HL-60/S4 (cell line): ENCODE results near the gene TNFAIP1.

ENCODE experiments used
- in situ Hi-C: fragments of 300-500 bp; cut with MboI; formaldehyde crosslinking; loops from 2 replicates; pipeline ENCODE4 v1.14.3; 2022; ENCODE audit warnings: low sequenced_read_pairs

Gene TNFAIP1

DNA sequence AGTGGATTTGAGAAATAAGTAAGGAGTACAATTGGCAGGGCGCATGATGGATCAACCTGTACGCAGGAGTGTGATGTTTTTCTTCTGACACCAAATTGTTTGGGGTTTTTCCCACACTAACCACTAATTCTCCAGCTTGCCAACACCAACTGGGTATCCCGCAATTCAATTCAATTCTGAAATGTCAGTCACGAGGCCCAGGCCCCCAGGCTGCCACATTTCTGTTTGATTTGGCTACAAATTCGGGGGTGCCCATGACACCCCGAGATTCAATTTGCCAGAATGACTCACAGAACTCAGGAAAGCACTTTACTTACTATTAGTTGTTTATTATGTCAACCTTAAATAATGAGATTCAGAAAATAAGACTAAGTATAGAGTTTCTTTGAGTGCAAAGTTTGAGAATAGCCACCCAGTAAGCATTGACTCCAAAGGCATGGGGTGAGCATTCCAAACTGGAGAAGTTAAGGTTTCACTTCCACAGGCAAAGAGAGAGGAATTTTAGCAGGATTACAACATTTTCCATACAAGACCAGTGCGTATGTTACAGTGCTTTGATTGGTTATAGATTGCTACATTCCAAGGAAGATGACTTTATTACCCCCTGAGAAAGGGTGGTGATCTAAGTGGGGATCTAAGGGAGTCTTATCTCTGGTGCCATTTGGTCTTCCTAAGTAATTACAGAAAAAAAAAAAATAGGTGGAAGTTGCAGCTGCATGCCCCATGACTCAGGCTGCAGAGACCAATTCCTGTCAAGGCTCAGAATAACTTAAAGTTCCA, 59.0 kb downstream of the TNFAIP1 start:
- in situ Hi-C loops, result no loop called here

DNA sequence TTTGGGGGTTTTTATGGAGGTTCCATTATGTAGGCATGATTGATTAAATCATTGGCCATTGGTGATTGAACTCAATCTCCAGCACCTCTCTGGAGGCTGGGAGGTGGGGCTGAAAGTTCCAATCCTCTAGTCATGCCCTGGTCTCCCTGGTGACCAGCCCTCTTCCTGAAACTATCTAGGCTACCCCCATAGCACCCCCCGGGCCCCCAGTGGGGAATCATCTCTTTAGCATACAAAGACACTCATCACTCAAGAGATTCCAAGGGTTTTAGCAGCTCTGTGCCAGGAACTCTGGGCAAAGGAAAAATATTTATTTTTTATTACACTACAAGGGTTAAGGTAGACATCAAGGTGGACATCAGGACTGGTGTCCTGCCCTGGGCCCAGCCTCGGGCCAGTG, 59.9 kb downstream of the TNFAIP1 start:
- in situ Hi-C loops, result no loop called here

- in situ Hi-C loops, result no loop called here
Observed at GRCh38 chr17:28395968-28396367, 60.4 kb downstream of the TNFAIP1 start.
